ENCODE data around the gene RPA3. TPM values are rescaled to one million over a fixed set of nuclear protein-coding genes. Genes with fewer than 3 reads are reported as not detected.
A peak's percentile ranks its signal among the peaks of the same experiment; 100 is the strongest.

Gene RPA3
- polyA plus RNA-seq (2013, experiment 1 of 2): 95.3 TPM
- 101 TPM for polyA plus RNA-seq (2013, experiment 2 of 2)

- Histone ChIP-seq H3K4me3 (ENCODE audit: low read length in 2 of 2) (no peak within 1 kb of the TSS), H3K18ac (ENCODE audit: low read length) (no peak within 1 kb of the TSS), H3K79me1 (ENCODE audit: low read depth, low read length) (no peaks in the 10 kb centered on the region), H2AK5ac (ENCODE audit: low read depth, low read length) (no peak within 1 kb of the TSS), H3K36me3 (replicated peaks in 1 of 2; ENCODE audit: control insufficient read depth in 2 of 2, insufficient read depth in 2 of 2, low read length in 2 of 2) (no peaks in the 10 kb centered on the region), H2BK5ac (ENCODE audit: low read length) (no peak within 1 kb of the TSS), H2BK120ac (ENCODE audit: low read depth, low read length) (no peak within 1 kb of the TSS), H2AFZ (ENCODE audit: low read length) (peak within 1 kb of the TSS; percentile 25), H3K27me3 (ENCODE audit: control insufficient read depth in 3 of 3, insufficient read depth in 3 of 3, low read depth in 1 of 3, low read length in 3 of 3) (no peaks in the 10 kb centered on the region), H4K91ac (ENCODE audit: low read depth, low read length, poor library complexity) (no peak within 1 kb of the TSS), H4K8ac (ENCODE audit: low read depth, low read length) (no peak within 1 kb of the TSS), H2BK12ac (ENCODE audit: low read length) (no peak within 1 kb of the TSS), H3K4me1 (ENCODE audit: control insufficient read depth in 2 of 2, insufficient read depth in 1 of 2, low read depth in 1 of 2, low read length in 2 of 2) (peaks cover 1 to 3% of the 10 kb centered on the region in 2 donors), H3K27ac (replicated peaks; ENCODE audit: low read length) (no peak within 1 kb of the TSS), H3K23ac (ENCODE audit: low read depth, low read length, poor library complexity) (no peak within 1 kb of the TSS), H3K9me3 (replicated peaks in 1 of 2; ENCODE audit: control insufficient read depth in 2 of 2, insufficient read depth in 1 of 2, low read depth in 1 of 2, low read length in 2 of 2) (no peaks in the 10 kb centered on the region), H3K14ac (ENCODE audit: low read length) (no peak within 1 kb of the TSS), H3K9ac (ENCODE audit: low read depth, low read length, poor library complexity) (no peak within 1 kb of the TSS), H2BK15ac (ENCODE audit: low read length) (no peak within 1 kb of the TSS), H3K4ac (ENCODE audit: low read length) (no peak within 1 kb of the TSS), H3K4me2 (ENCODE audit: insufficient read depth, low read length, poor library complexity, severe bottlenecking) (no peak within 1 kb of the TSS)
- no CpG with 5 or more reads among the region's 1 CpG for WGBS, 2 donors (ENCODE audit: extremely low coverage in 2 of 2, insufficient read length in 2 of 2, insufficient replicate concordance in 1 of 2)
- DNase-seq (ENCODE audit: low spot score): no peak
Measured at GRCh38 chr7:7718492-7718891, at the start of gene RPA3. Gene RPA3 (minus strand): TSS chr7:7718607. CDS start chr7:7640418, 78,189 bp downstream.

DNA sequence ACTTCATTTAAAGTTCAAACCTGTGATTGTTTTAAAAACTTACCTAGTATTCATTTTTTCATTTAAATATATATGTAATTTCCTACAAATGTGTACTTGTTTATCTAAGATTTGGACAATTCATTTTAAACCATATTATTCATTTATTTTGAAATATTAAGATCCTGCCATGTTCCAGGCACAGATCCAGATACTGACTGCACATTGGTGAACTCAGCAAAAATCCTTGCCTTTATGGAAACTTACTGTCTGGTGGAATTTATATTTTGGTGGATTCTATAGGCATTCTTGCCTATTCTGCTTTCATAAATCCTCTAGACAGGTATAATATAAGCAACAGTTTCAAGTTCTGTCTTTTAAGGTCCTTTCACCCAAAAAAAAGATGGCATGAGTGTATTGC, 48.3 kb upstream of the RPA3 start:
- Histone ChIP-seq H2BK5ac (ENCODE audit: low read length) (no peak overlapping the region), H3K18ac (ENCODE audit: low read length) (no peak overlapping the region), H3K9me3 (replicated peaks in 1 of 2; ENCODE audit: control insufficient read depth in 2 of 2, insufficient read depth in 1 of 2, low read depth in 1 of 2, low read length in 2 of 2) (no peaks in the 10 kb centered on the region), H3K9ac (ENCODE audit: low read depth, low read length, poor library complexity) (no peak overlapping the region), H3K79me1 (ENCODE audit: low read depth, low read length) (no peaks in the 10 kb centered on the region), H3K4me1 (ENCODE audit: control insufficient read depth in 2 of 2, insufficient read depth in 1 of 2, low read depth in 1 of 2, low read length in 2 of 2) (peaks cover 2 to 5% of the 10 kb centered on the region in 2 donors), H2BK12ac (ENCODE audit: low read length) (no peak overlapping the region), H3K4ac (ENCODE audit: low read length) (no peak overlapping the region), H3K4me2 (ENCODE audit: insufficient read depth, low read length, poor library complexity, severe bottlenecking) (no peak overlapping the region), H2BK15ac (ENCODE audit: low read length) (no peak overlapping the region), H3K36me3 (replicated peaks in 1 of 2; ENCODE audit: control insufficient read depth in 2 of 2, insufficient read depth in 2 of 2, low read length in 2 of 2) (no peaks in the 10 kb centered on the region), H3K4me3 (ENCODE audit: low read length in 2 of 2) (no peak overlapping the region), H3K27me3 (ENCODE audit: control insufficient read depth in 3 of 3, insufficient read depth in 3 of 3, low read depth in 1 of 3, low read length in 3 of 3) (no peaks in the 10 kb centered on the region), H2AK5ac (ENCODE audit: low read depth, low read length) (no peak overlapping the region), H4K91ac (ENCODE audit: low read depth, low read length, poor library complexity) (no peak overlapping the region), H3K27ac (replicated peaks; ENCODE audit: low read length) (no peak overlapping the region), H4K8ac (ENCODE audit: low read depth, low read length) (no peak overlapping the region), H2BK120ac (ENCODE audit: low read depth, low read length) (no peak overlapping the region), H3K14ac (ENCODE audit: low read length) (no peak overlapping the region), H2AFZ (ENCODE audit: low read length) (no peak overlapping the region), H3K23ac (ENCODE audit: low read depth, low read length, poor library complexity) (no peak overlapping the region)
- no peak for DNase-seq (ENCODE audit: low spot score)

DNA sequence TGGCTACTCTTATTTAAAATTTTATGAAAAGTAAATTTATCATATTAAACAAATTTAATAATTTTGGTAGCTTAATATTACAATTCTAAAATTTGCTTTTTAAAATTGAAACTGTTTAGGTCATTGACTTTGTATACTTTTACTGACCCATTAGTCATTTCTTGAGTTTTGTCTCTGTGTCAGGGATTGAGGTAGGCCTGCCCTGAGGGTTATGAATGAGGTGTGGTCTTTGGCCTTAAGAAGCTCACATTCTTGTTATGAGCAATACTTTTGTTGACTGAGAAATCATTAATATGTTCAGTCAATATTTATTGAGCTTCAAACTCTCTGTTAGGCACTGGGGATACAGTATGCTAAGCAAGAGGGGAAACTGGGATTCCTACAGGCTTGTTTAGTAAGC, 47.0 kb upstream of the RPA3 start:
- no peaks in the 10 kb centered on the region for H3K79me1 ChIP-seq (ENCODE audit: low read depth, low read length)
- H3K27me3 ChIP-seq (ENCODE audit: control insufficient read depth in 3 of 3, insufficient read depth in 3 of 3, low read depth in 1 of 3, low read length in 3 of 3): no peaks in the 10 kb centered on the region
- no peaks in the 10 kb centered on the region for H3K9me3 ChIP-seq (replicated peaks in 1 of 2; ENCODE audit: control insufficient read depth in 2 of 2, insufficient read depth in 1 of 2, low read depth in 1 of 2, low read length in 2 of 2)
- no peak overlapping the region for H3K9ac ChIP-seq (ENCODE audit: low read depth, low read length, poor library complexity)
- H3K27ac ChIP-seq (replicated peaks; ENCODE audit: low read length): no peak overlapping the region
- no peak overlapping the region for H3K23ac ChIP-seq (ENCODE audit: low read depth, low read length, poor library complexity)
- H3K14ac ChIP-seq (ENCODE audit: low read length): no peak overlapping the region
- H2BK120ac ChIP-seq (ENCODE audit: low read depth, low read length): no peak overlapping the region
- H3K4me1 ChIP-seq (ENCODE audit: control insufficient read depth in 2 of 2, insufficient read depth in 1 of 2, low read depth in 1 of 2, low read length in 2 of 2): peaks cover 2 to 5% of the 10 kb centered on the region in 2 donors
- H2BK15ac ChIP-seq (ENCODE audit: low read length): no peak overlapping the region
- no peak overlapping the region for H3K4me3 ChIP-seq (ENCODE audit: low read length in 2 of 2)
- no peak overlapping the region for H2AFZ ChIP-seq (ENCODE audit: low read length)
- no peak overlapping the region for H3K4me2 ChIP-seq (ENCODE audit: insufficient read depth, low read length, poor library complexity, severe bottlenecking)
- no peak overlapping the region for H2AK5ac ChIP-seq (ENCODE audit: low read depth, low read length)
- H3K18ac ChIP-seq (ENCODE audit: low read length): no peak overlapping the region
- no peak overlapping the region for H3K4ac ChIP-seq (ENCODE audit: low read length)
- no peak overlapping the region for H2BK5ac ChIP-seq (ENCODE audit: low read length)
- H3K36me3 ChIP-seq (replicated peaks in 1 of 2; ENCODE audit: control insufficient read depth in 2 of 2, insufficient read depth in 2 of 2, low read length in 2 of 2): no peaks in the 10 kb centered on the region
- no peak overlapping the region for H2BK12ac ChIP-seq (ENCODE audit: low read length)
- H4K91ac ChIP-seq (ENCODE audit: low read depth, low read length, poor library complexity): no peak overlapping the region
- H4K8ac ChIP-seq (ENCODE audit: low read depth, low read length): no peak overlapping the region
- DNase-seq (ENCODE audit: low spot score): no peak

DNA sequence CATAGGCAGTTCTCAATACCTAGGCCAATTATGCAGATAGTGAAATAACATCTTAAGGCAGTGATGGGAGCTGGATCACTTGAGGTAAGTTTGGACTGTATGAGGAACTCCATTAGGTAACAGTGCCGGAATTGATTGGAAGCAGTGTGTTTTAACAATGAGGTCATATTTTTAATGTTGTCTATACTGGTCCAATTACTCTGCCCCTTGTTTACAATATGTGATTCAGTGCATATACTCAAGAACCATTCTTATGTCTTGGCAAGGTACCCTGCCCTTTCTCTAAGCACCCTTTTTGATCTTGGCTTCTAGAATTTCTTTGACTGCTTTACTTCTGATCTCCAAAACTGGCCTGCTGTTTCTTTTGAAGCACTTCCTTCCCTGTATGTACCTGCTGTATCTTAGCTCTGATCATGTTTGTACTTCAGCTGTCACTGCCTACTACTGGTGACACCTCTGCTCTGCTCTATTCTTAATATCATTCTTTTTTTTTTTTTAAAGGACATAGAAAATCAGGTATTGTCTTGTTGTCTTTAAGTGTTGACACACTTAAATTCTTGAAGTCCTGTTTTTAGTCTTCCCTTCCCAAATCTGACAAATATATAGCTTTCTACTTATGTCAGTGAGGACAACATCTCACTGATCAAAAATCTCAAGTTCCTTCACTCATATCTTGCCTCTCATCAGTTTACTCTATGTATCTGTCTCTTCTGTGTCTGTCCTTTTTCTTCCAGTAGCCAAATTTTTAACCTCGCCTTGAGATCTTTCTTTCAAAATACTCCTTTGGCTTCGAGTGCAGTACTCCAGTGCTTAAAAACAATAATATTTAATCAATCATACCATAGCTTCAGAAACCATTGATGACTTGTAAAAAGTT, 46.4 kb upstream of the RPA3 start:
- no CpG with 5 or more reads among the region's 3 CpGs for WGBS, 2 donors (ENCODE audit: extremely low coverage in 2 of 2, insufficient read length in 2 of 2, insufficient replicate concordance in 1 of 2)

More for the DNA sequence above, 46.4 kb upstream of the RPA3 start:
- H3K14ac ChIP-seq (ENCODE audit: low read length): no peak overlapping the region
- H2AFZ ChIP-seq (ENCODE audit: low read length): no peak overlapping the region
- H3K27me3 ChIP-seq (ENCODE audit: control insufficient read depth in 3 of 3, insufficient read depth in 3 of 3, low read depth in 1 of 3, low read length in 3 of 3): no peaks in the 10 kb centered on the region
- no peaks in the 10 kb centered on the region for H3K36me3 ChIP-seq (replicated peaks in 1 of 2; ENCODE audit: control insufficient read depth in 2 of 2, insufficient read depth in 2 of 2, low read length in 2 of 2)
- no peak overlapping the region for H2BK15ac ChIP-seq (ENCODE audit: low read length)
- no peak overlapping the region for H4K8ac ChIP-seq (ENCODE audit: low read depth, low read length)
- H3K9ac ChIP-seq (ENCODE audit: low read depth, low read length, poor library complexity): no peak overlapping the region
- no peak for DNase-seq (ENCODE audit: low spot score)
- H3K27ac ChIP-seq (replicated peaks; ENCODE audit: low read length): no peak overlapping the region
- H4K91ac ChIP-seq (ENCODE audit: low read depth, low read length, poor library complexity): no peak overlapping the region
- no peak overlapping the region for H2AK5ac ChIP-seq (ENCODE audit: low read depth, low read length)
- no peaks in the 10 kb centered on the region for H3K79me1 ChIP-seq (ENCODE audit: low read depth, low read length)
- H2BK120ac ChIP-seq (ENCODE audit: low read depth, low read length): no peak overlapping the region
- H3K4ac ChIP-seq (ENCODE audit: low read length): no peak overlapping the region
- H2BK5ac ChIP-seq (ENCODE audit: low read length): no peak overlapping the region
- H3K18ac ChIP-seq (ENCODE audit: low read length): no peak overlapping the region
- no peak overlapping the region for H3K23ac ChIP-seq (ENCODE audit: low read depth, low read length, poor library complexity)
- no peak overlapping the region for H3K4me2 ChIP-seq (ENCODE audit: insufficient read depth, low read length, poor library complexity, severe bottlenecking)
- H2BK12ac ChIP-seq (ENCODE audit: low read length): no peak overlapping the region
- peaks cover 5 to 6% of the 10 kb centered on the region in 2 donors for H3K4me1 ChIP-seq (ENCODE audit: control insufficient read depth in 2 of 2, insufficient read depth in 1 of 2, low read depth in 1 of 2, low read length in 2 of 2)
- H3K9me3 ChIP-seq (replicated peaks in 1 of 2; ENCODE audit: control insufficient read depth in 2 of 2, insufficient read depth in 1 of 2, low read depth in 1 of 2, low read length in 2 of 2): no peaks in the 10 kb centered on the region
- no peak overlapping the region for H3K4me3 ChIP-seq (ENCODE audit: low read length in 2 of 2)

Data from neuronal stem cell (in vitro differentiated cells).